HepG2 (cell line): ENCODE results near the gene CIDEA. TPM values are rescaled to one million over a fixed set of nuclear protein-coding genes. Genes with fewer than 3 reads are reported as not detected.
A peak's percentile ranks its signal among the peaks of the same experiment; 100 is the strongest.

ENCODE experiments used
- ATAC-seq: fragments of 200-7000 bp; cut with Tn5 transposase; 3 replicates; pipeline ENCODE4 v1.9.1; 2020; ENCODE audit warnings: mild to moderate bottlenecking, moderate library complexity
- BruUV-seq: library from RNA; stranded (reverse); fragments of 400-500 nt; replicated peaks from 2 replicates; lab custom pipeline; 2021; lab: Mats Ljungman, UMichigan
- CTCF ChIA-PET: fragments of 300-600 bp; formaldehyde crosslinking; extraction: SDS; loops from one replicate; lab custom pipeline; 2021; ENCODE audit warnings: low total read pairs, inconsistent platforms, low intra/inter-chr PET ratio; lab: Yijun Ruan, JAX
- POLR2A ChIA-PET: fragments of 350-600 bp; sonication (Branson Sonifier 250); formaldehyde crosslinking; loops from one replicate; lab custom pipeline; 2020; ENCODE audit warnings: antibody characterized with exemption, inconsistent platforms; lab: Yijun Ruan, JAX
- DNase-seq: peaks from one replicate; pipeline ENCODE4 v3.0.0-alpha.2; 2015; ENCODE audit warnings: low spot score
- FAIRE-seq: peaks from 3 replicates; lab custom pipeline; 2011; peaks lifted over from hg19 to GRCh38; lab: Jason Lieb, UNC
- H2AFZ ChIP-seq: one replicate; pipeline ENCODE4 v1.6.1; 2011; ENCODE audit warnings: low read length, inconsistent platforms
- H3K27ac ChIP-seq: fragments of 300-600 bp; 3 replicates; pipeline ENCODE4 v1.8.0; 2011; ENCODE audit warnings: mixed run types, mild to moderate bottlenecking, mixed read lengths, low read length, inconsistent platforms; ENCODE audit not compliant: insufficient read depth; ENCODE audit errors: extremely low read length
- H3K27me3 ChIP-seq, 2 experiments: fragments of 200-600 bp in 1 of 2; 2 replicates in 1 of 2; 3 replicates in 1 of 2; pipeline versions ENCODE4 v1.6.0 to v1.8.0; 2011; ENCODE audit warnings: low read length in 2 of 2, mild to moderate bottlenecking in 2 of 2, moderate library complexity in 2 of 2, inconsistent platforms in 1 of 2; ENCODE audit not compliant: insufficient read depth in 2 of 2, control insufficient read depth in 1 of 2
- H3K36me3 ChIP-seq, 2 experiments: fragments of 200-600 bp in 1 of 2; replicated peaks in 1 of 2; 2 replicates in 1 of 2; 3 replicates in 1 of 2; pipeline versions ENCODE4 v1.5.1 to v1.8.0; 2011; ENCODE audit warnings: low read length in 2 of 2, inconsistent platforms in 1 of 2; ENCODE audit not compliant: insufficient read depth in 2 of 2, control insufficient read depth in 1 of 2
- H3K4me1 ChIP-seq: 2 replicates; pipeline ENCODE4 v1.5.1; 2012; ENCODE audit warnings: low read length, inconsistent platforms; ENCODE audit not compliant: insufficient read depth
- H3K4me2 ChIP-seq: 2 replicates; pipeline ENCODE4 v1.6.0; 2011; ENCODE audit warnings: low read depth, low read length, inconsistent platforms
- H3K4me3 ChIP-seq, 3 experiments: fragments of 200-600 bp in 1 of 3; sonication (generic), shearing (Covaris generic) in 1 of 3; replicated peaks in 1 of 3; 2 replicates each; pipeline ENCODE4 v1.5.1; 2011 to 2016; ENCODE audit warnings: low read length in 3 of 3, inconsistent platforms in 2 of 3, low read depth in 2 of 3, mild to moderate bottlenecking in 2 of 3, control low read depth in 1 of 3, mixed read lengths in 1 of 3; ENCODE audit not compliant: insufficient read depth in 1 of 3
- H3K79me2 ChIP-seq: one replicate; pipeline ENCODE4 v1.6.1; 2011; ENCODE audit warnings: low read length, inconsistent platforms; ENCODE audit not compliant: insufficient read depth
- H3K9ac ChIP-seq: 2 replicates; pipeline ENCODE4 v1.6.0; 2011; ENCODE audit warnings: mild to moderate bottlenecking, low read depth, low read length, inconsistent platforms; ENCODE audit not compliant: insufficient read depth
- H3K9me3 ChIP-seq: 2 replicates; pipeline ENCODE4 v1.5.1; 2012; ENCODE audit warnings: mild to moderate bottlenecking, low read length
- H4K20me1 ChIP-seq: 2 replicates; pipeline ENCODE4 v1.6.0; 2011; ENCODE audit warnings: inconsistent platforms, mild to moderate bottlenecking, low read length, moderate library complexity; ENCODE audit not compliant: insufficient read depth
- ATAD3A ChIP-seq: sonication (generic); formaldehyde crosslinking; IDR thresholded peaks from 2 replicates; pipeline ENCODE4 v1.4.0; 2020; ENCODE audit warnings: missing genetic modification reagents
- ATM ChIP-seq: fragments of 450-650 bp; IDR thresholded peaks from 2 replicates; pipeline ENCODE4 v1.7.1; 2017; ENCODE audit warnings: mild to moderate bottlenecking, borderline replicate concordance
- SCMH1 ChIP-seq: sonication (generic); formaldehyde crosslinking; IDR thresholded peaks from 2 replicates; pipeline ENCODE4 v1.9.0; 2021; ENCODE audit warnings: missing genetic modification reagents, mild to moderate bottlenecking, borderline replicate concordance
- SPEN ChIP-seq: sonication (generic); formaldehyde crosslinking; IDR thresholded peaks from 2 replicates; pipeline ENCODE4 v1.5.1; 2020; ENCODE audit warnings: low read depth, mild to moderate bottlenecking, missing genetic modification reagents
- TBX2 ChIP-seq: sonication (generic); formaldehyde crosslinking; IDR thresholded peaks from 2 replicates; pipeline ENCODE4 v1.5.0; 2020; ENCODE audit warnings: missing genetic modification reagents, mild to moderate bottlenecking, borderline replicate concordance
- ZBTB38 ChIP-seq: sonication (generic); formaldehyde crosslinking; IDR thresholded peaks from 2 replicates; pipeline ENCODE4 v1.5.1; 2020; ENCODE audit warnings: mild to moderate bottlenecking, missing genetic modification reagents
- ZNF143 ChIP-seq: sonication (generic); formaldehyde crosslinking; IDR thresholded peaks from 2 replicates; pipeline ENCODE4 v1.4.0; 2020; ENCODE audit warnings: missing genetic modification reagents
- ZNF441 ChIP-seq: sonication (generic); formaldehyde crosslinking; IDR thresholded peaks from 2 replicates; pipeline ENCODE4 v1.7.0; 2021; ENCODE audit warnings: missing genetic modification reagents, borderline replicate concordance
- ZNF577 ChIP-seq: sonication (generic); formaldehyde crosslinking; IDR thresholded peaks from 2 replicates; pipeline ENCODE4 v1.4.0; 2020; ENCODE audit warnings: mild to moderate bottlenecking, low read depth, missing genetic modification reagents, borderline replicate concordance
- ZNF607 ChIP-seq: sonication (generic); formaldehyde crosslinking; IDR thresholded peaks from 2 replicates; pipeline ENCODE4 v1.5.1; 2020; ENCODE audit warnings: missing genetic modification reagents, mild to moderate bottlenecking, borderline replicate concordance
- WGBS: methylation state at CpG from one replicate; pipeline ENCODE4 v1.1.6; 2017; ENCODE audit warnings: low lambda C conversion rate; 5-methylcytosine and 5-hydroxymethylcytosine counted together
- in situ Hi-C: cut with HindIII; loops from 2 replicates; pipeline ENCODE4 v1.10.0; 2017; ENCODE audit warnings: low pct_unique_long_range_greater_than_20kb; ENCODE audit not compliant: extremely low pct_ligation_motif_present
- intact Hi-C: fragments of 100-400 bp; cut with micrococcal nuclease; formaldehyde crosslinking; loops from one replicate; pipeline ENCODE4 v1.10.0; 2022; ENCODE audit not compliant: unreplicated experiment
- polyA plus RNA-seq, 8 experiments: library from polyadenylated mRNA; depleted of rRNA in 3 of 8; stranded (reverse) in 7 of 8; unstranded in 1 of 8; fragments of >200 nt; fragmentation: Illumina TruSeq in 4 of 8; extraction: Trizol in 4 of 8; gene quantifications; 2 replicates each; pipeline versions ENCODE4 v1.2.1 to v1.2.3, GENCODE V29; 2011 to 2016; ENCODE audit warnings: low read depth in 4 of 8, missing spikeins in 1 of 8, mixed read lengths in 1 of 8; ENCODE audit not compliant: insufficient read depth in 1 of 8
- total RNA-seq, 5 experiments: library from RNA; depleted of rRNA; stranded (reverse); fragments of >200 nt; fragmentation: Illumina TruSeq; extraction: Trizol; gene quantifications; 2 replicates each; pipeline ENCODE4 v1.2.3, GENCODE V29; 2016; ENCODE audit warnings: low read depth in 1 of 5

The CIDEA gene
- total and polyA plus RNA-seq, 2 of the 13 experiments (the other 11 are each of a cell fraction or from before 2014, with no cell fraction given) = not detected

GRCh38 chr18:12317664-12318333, 63.6 kb downstream of the CIDEA start:
- Histone ChIP-seq H3K4me3 (no peak overlapping the region), H3K9me3 (no peaks in the 10 kb centered on the region), H3K4me2 (no peak overlapping the region), H3K27me3 (no peaks in the 10 kb centered on the region)
- no peak for DNase-seq
- no peak for FAIRE-seq
- no peak for TF ChIP-seq ZBTB38
- TF ChIP-seq ZNF607 (CRISPR knock-in tag) = no peak
- no peak for TF ChIP-seq ATAD3A (CRISPR knock-in tag)
- no peak for TF ChIP-seq ZNF577 (CRISPR knock-in tag)
- TF ChIP-seq SCMH1 (CRISPR knock-in tag) = no peak
- TF ChIP-seq, all 625 proteins: peak for 0
- H3K9ac ChIP-seq = no peak overlapping the region
- in situ Hi-C loops (no loop called here), intact Hi-C loops (no loop called here)
- H3K79me2 ChIP-seq = no peaks in the 10 kb centered on the region
- H3K36me3 ChIP-seq = peaks cover 0 to 3% of the 10 kb centered on the region in 2 experiments; a peak in 1 of 5 replicates
- ChIA-PET CTCF (no interaction called here), POLR2A (interaction anchor here (1.2 kb wide), 1 partner anchor 39 kb away, joined by 3 read pairs; no protein-coding TSS in a partner anchor)
- no peak overlapping the region for H2AFZ ChIP-seq
- BruUV-seq = no TSS peak
- no peak overlapping the region for H3K27ac ChIP-seq
- no peaks in the 10 kb centered on the region for H3K4me1 ChIP-seq
- WGBS = 91% methylated on average over 5 of the region's 6 CpGs
- H4K20me1 ChIP-seq = no peaks in the 10 kb centered on the region
- ATAC-seq = no peak

GRCh38 chr18:12318334-12318697, 64.2 kb downstream of the CIDEA start:
- intact Hi-C loops (no loop called here), in situ Hi-C loops (no loop called here)
- H3K36me3 ChIP-seq = peaks cover 0 to 3% of the 10 kb centered on the region in 2 experiments; a peak in 1 of 5 replicates
- ATAC-seq = peak; percentile 53
- POLR2A ChIA-PET = interaction anchor here (1.2 kb wide), 1 partner anchor 39 kb away, joined by 3 read pairs; no protein-coding TSS in a partner anchor
- H3K9ac ChIP-seq = no peak overlapping the region
- BruUV-seq = no TSS peak
- H3K9me3 ChIP-seq = no peaks in the 10 kb centered on the region
- H3K27ac ChIP-seq = no peak overlapping the region
- TF ChIP-seq ATM (no peak), SPEN (CRISPR knock-in tag) (no peak), ZNF441 (CRISPR knock-in tag) (no peak), ZNF143 (CRISPR knock-in tag) (no peak), TBX2 (no peak)
- 67% methylated on average over 5 of the region's 5 CpGs for WGBS
- no peak overlapping the region for H3K4me2 ChIP-seq
- FAIRE-seq = no peak
- H3K79me2 ChIP-seq = no peaks in the 10 kb centered on the region
- CTCF ChIA-PET = no interaction called here
- H3K4me3 ChIP-seq = no peak overlapping the region
- H2AFZ ChIP-seq = no peak overlapping the region
- no peaks in the 10 kb centered on the region for H3K27me3 ChIP-seq
- no peaks in the 10 kb centered on the region for H3K4me1 ChIP-seq
- H4K20me1 ChIP-seq = no peaks in the 10 kb centered on the region
- no peak for DNase-seq
